ENCODE data around the gene PRKCI. TPM values are rescaled to one million over a fixed set of nuclear protein-coding genes. Genes with fewer than 3 reads are reported as not detected.

PRKCI gene
- total RNA-seq, 1 experiment from 2014 or later, result 25.2 TPM

DNA sequence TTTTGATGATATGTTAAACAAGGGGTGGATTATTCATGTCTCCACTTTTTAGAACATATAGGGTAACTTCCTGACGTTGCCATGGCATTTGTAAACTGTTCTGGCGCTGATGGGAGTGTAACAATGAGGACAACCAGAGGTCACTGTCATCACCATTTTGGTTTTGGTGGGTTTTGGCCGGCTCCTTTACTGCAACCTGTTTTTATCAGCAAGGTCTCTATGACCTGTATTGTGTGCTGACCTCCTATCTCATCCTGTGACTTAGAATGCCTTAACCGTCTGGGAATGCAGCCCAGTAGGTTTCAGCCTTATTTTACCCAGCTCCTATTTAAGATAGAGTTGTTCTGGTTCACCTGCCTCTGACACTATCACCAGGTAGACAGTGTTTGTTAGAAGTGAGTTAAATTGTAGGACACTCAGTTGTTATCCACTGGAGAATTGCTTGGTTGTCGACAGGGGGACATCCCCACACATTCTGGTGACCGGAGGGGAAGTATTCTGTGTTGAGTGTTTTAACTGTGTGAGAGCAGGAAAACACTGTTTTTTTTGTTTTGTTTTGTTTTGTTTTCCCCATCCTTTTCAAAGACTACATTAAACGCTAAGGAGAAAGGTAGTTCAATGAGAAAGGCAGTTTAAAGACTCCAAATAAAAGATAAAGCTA, 98.4 kb downstream of the PRKCI start:
- no peaks in the 10 kb centered on the region for H3K79me2 ChIP-seq (ENCODE audit: insufficient read depth, low read length)
- BruUV-seq (replicated peaks), result no TSS peak
- ChIA-PET POLR2A (no interaction called here), RAD21 (ENCODE audit: low non-redundant PET in 1 of 2, low total read pairs in 2 of 2, uncharacterized antibody in 2 of 2, unreplicated experiment in 2 of 2) (no interaction called here), CTCF (interaction anchor here (1.2 kb wide), 1 partner anchor 11 kb away, joined by 3 read pairs; no protein-coding TSS in a partner anchor)
- no peak overlapping the region for H2AFZ ChIP-seq (ENCODE audit: low read depth, low read length, poor library complexity, severe bottlenecking)
- H3K4me2 ChIP-seq (ENCODE audit: low read length), result no peak overlapping the region
- no peak for DNase-seq (ENCODE audit: low read depth, low spot score)
- H3K27me3 ChIP-seq (ENCODE audit: insufficient read depth, low read length), result no peaks in the 10 kb centered on the region
- H3K27ac ChIP-seq (ENCODE audit: low read depth, low read length), result no peak overlapping the region
- H3K9me3 ChIP-seq (ENCODE audit: control insufficient read depth in 1 of 2, insufficient read depth in 1 of 2, low read depth in 1 of 2, low read length in 2 of 2), result no peaks in the 10 kb centered on the region
- intact Hi-C loops (cut with micrococcal nuclease), result no loop called here
- ATAC-seq, result no peak
- peaks cover 0 to 4% of the 10 kb centered on the region in 2 experiments; a peak in 2 of 4 replicates for H3K4me1 ChIP-seq (ENCODE audit: control insufficient read depth in 1 of 2, insufficient read depth in 2 of 2, low read length in 2 of 2)
- H3K4me3 ChIP-seq (replicated peaks in 1 of 2; ENCODE audit: low read depth in 1 of 2, low read length in 2 of 2), result no peak overlapping the region
- no peaks in the 10 kb centered on the region for H4K20me1 ChIP-seq (ENCODE audit: insufficient read depth)
- no peak for TF ChIP-seq ATF3 (IDR thresholded peaks at IDR 0.05)
- no peak for TF ChIP-seq EZH2 (IDR thresholded peaks at IDR 0.05)
- no peak for TF ChIP-seq ELF1 (IDR thresholded peaks at IDR 0.05; ENCODE audit: borderline replicate concordance, low read depth)
- no peak for TF ChIP-seq ZNF274 (IDR thresholded peaks at IDR 0.05; ENCODE audit: low read depth, low read length)
- TF ChIP-seq EGR1 (IDR thresholded peaks at IDR 0.05; ENCODE audit: low read depth), result no peak
- TF ChIP-seq, protein P1, sequence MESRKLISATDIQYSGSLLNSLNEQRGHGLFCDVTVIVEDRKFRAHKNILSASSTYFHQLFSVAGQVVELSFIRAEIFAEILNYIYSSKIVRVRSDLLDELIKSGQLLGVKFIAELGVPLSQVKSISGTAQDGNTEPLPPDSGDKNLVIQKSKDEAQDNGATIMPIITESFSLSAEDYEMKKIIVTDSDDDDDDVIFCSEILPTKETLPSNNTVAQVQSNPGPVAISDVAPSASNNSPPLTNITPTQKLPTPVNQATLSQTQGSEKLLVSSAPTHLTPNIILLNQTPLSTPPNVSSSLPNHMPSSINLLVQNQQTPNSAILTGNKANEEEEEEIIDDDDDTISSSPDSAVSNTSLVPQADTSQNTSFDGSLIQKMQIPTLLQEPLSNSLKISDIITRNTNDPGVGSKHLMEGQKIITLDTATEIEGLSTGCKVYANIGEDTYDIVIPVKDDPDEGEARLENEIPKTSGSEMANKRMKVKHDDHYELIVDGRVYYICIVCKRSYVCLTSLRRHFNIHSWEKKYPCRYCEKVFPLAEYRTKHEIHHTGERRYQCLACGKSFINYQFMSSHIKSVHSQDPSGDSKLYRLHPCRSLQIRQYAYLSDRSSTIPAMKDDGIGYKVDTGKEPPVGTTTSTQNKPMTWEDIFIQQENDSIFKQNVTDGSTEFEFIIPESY (IDR thresholded peaks at IDR 0.05; ENCODE audit: extremely low read depth, insufficient replicate concordance, low read length), result no peak
- TF ChIP-seq YY1 (IDR thresholded peaks at IDR 0.05; ENCODE audit: extremely low read depth, insufficient replicate concordance, low read depth, low read length), result no peak
- TF ChIP-seq, protein P2, sequence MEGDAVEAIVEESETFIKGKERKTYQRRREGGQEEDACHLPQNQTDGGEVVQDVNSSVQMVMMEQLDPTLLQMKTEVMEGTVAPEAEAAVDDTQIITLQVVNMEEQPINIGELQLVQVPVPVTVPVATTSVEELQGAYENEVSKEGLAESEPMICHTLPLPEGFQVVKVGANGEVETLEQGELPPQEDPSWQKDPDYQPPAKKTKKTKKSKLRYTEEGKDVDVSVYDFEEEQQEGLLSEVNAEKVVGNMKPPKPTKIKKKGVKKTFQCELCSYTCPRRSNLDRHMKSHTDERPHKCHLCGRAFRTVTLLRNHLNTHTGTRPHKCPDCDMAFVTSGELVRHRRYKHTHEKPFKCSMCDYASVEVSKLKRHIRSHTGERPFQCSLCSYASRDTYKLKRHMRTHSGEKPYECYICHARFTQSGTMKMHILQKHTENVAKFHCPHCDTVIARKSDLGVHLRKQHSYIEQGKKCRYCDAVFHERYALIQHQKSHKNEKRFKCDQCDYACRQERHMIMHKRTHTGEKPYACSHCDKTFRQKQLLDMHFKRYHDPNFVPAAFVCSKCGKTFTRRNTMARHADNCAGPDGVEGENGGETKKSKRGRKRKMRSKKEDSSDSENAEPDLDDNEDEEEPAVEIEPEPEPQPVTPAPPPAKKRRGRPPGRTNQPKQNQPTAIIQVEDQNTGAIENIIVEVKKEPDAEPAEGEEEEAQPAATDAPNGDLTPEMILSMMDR (IDR thresholded peaks at IDR 0.05 in 2 of 3, conservative IDR thresholded peaks at IDR 0.05 in 1 of 3; ENCODE audit: borderline replicate concordance in 1 of 3, insufficient read depth in 1 of 3, low read depth in 2 of 3, low read length in 2 of 3), result no peak
- no peaks in the 10 kb centered on the region for H3K36me3 ChIP-seq (ENCODE audit: control insufficient read depth in 1 of 2, insufficient read depth in 2 of 2, low read length in 2 of 2)
- no peaks in the 10 kb centered on the region for H3K9me2 ChIP-seq (ENCODE audit: insufficient read depth)
- H3K9ac ChIP-seq (ENCODE audit: low read length), result no peak overlapping the region

All from HCT116 (cell line).